Activated CD4-positive, alpha-beta T cell treated with anti-CD3 and anti-CD28 coated beads, Interleukin-10, Interleukin-2, amounts not matched to agents 100 ng/mL and 50 ng/mL, durations not matched to agents 16 hours and 8 hours (primary cell): ENCODE measurements around the gene PATE2.

Source experiments
- DNase-seq: peaks from one replicate; pipeline ENCODE4 v3.0.0-alpha.2; 2020

Gene PATE2

DNA sequence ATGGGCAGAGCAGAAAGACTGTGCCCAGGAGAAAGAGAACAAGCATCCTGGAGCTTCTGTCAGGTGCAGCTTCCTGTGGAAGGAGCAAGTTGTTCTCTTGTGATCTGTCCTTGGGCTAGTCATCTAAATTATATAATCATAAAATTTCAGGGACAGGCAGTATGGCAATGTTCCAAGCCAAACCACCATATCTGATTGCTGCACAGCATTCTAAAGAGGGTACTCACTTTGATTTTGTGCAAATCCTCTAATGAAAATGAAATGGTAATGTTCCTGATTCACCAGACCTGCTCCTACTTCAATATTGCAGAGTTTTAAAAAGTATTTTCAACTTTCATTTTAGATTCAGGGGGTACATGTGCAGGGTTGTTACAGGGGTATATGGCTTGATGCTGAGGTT lies at the start of gene PATE2:
PATE2 (minus strand) TSS at position 101 of the 400 bp plus-strand sequence; CDS start at position 46, 55 bp downstream.
- no peak for DNase-seq

DNA sequence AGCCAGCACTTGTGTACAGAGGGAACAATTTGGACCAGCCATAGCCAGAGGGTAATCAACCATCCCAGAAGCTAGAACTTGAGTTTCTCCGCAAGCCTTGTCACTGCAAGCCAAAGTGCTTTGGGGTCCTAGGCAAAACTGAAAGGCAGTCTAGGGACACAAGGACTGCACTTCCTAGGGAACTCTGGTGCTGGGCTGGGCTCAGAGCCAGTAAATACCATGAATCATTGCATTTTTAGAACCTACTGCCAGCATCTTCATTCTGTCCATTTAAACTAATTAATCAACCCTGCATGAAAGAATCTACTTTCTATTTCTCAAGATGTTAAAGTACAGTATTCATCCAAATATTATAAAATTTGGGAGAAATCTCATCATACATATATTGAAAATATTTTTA lies 29.3 kb upstream of the PATE2 start:
- no peak for DNase-seq

DNA sequence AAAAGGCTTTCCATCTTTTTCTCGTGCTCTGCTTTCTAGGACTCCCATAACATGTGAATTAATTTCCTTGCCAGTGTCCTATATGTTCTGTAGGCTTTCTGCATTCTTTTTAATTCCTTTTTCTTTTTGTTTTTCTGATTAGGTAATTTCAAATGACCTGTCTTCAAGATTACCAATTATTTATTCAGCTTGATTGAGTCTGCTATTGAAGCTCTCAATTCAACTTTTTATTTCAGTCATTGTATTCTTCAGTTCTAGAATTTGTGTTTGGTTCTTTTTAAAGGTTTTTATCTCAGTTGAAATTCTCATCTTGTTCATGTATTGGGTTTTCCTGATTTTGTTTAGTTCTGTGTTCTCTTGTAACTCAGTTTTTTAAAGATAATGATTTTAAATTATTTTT lies 23.8 kb upstream of the PATE2 start:
- DNase-seq = no peak

DNA sequence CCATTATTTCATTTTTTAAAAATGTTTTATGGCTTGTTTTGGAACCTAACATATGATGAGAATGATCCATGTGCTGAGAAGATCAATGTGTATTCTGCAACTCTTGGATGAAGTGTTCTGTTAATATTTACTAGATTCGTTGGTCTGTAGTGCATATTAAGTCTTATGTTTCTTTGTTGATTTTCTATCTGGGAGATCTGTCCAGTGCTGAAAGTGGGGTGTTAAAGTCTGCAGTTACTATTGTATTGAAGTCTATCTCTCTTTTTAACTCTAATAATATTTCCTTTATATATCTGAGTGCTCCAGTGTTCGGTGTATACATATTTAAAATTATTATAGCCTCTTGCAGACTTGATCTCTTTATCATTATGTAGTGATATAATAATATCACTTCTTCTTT lies 21.2 kb upstream of the PATE2 start:
- no peak for DNase-seq

DNA sequence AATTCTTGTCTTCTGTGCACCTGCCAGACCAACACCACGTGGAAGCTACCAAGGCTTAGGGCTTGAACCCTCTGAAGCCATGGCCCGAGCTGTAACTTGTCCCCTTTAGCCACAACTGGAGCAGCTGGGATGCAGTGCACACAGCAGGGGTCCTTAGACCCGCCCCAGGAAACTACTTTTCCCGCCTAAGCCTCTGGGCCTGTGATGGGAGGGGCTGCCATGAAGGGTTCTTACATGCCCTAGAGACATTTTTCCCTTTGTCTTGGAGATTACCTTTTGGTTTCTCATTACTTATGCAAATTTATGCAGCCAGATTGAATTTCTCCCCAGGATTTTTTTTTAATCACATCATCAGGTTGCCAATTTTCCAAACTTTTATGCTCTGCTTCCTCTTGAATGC lies 19.0 kb upstream of the PATE2 start:
- no peak for DNase-seq

DNA sequence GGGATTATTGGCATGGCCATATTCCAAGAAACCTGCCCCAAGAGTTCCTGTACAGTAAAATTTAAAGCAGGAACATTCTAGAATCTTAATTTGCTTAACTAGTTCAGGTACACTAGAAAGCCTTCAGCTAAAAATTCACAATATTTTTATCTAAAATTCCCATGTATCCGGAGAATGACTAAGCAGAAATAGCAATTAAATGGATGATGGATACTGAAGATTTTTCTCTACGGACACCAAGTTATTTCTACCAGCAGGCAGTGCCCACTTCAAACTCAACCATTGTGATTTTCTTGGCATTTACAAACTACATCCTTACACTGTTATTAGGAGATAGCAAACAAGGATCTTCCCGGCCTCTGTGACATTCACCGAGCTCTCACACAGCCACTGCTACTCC lies 12.2 kb upstream of the PATE2 start:
- no peak for DNase-seq

DNA sequence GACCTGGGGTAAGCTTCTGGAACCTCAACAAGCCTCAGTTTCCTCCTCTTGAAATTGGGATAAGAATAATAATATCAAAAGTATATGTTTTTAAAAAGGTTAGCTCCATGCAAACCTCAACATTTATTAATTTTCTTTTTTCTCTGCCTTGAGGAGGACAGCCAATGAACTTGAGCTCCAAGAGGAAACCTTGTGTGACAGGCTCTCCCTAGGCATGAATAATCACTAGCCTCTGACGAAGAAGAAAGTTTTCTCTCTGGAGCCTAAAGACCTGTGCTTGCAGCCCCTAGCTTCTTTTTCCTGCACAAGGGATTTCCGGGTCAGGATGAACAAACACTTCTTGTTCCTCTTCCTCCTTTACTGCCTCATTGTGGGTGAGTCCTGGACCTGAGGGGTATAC lies 9.2 kb upstream of the PATE2 start, which contains the start of gene PATE3:
PATE3 (plus strand) TSS at position 301 of the 400 bp plus-strand sequence; CDS start at position 326, 25 bp downstream.
- no peak for DNase-seq

DNA sequence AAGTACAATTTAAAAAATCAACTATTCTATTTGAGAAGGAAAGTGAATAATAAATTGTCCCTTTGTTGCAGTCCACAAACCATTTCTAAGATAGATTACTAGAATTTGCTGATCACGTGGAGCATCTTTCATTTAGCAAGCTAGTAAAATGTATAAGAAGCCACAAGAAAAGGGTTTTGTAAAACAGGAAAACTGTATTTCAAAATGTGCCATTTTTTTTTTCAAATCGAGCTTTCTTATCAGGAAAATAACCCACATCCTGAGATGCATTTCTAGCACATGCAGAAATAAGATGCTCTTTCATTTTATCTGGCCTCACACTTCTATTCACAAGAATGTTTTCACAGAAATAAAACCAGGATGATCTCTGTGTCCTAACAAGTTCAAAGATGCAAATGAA lies 6.0 kb upstream of the PATE2 start:
- no peak for DNase-seq

DNA sequence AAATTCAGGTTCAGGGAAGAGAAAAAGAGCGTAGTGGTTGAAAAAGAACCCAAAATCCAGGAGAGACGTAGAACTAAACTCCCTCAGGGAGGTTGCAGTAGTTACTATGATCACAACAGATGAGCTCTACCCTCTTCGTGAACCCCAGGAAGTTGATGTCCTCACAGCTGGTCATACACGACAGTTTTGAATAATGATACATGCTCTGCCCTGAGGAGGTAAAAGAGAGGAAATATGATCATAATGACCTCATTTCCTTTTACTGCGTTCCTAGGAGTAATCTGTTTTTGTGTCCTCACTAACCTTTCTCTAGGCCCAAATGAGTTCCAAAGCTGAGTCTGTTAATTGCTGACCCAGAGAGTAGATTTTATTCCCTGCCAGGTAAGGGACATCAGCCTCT lies 1.3 kb downstream of the PATE2 start:
- no peak for DNase-seq

DNA sequence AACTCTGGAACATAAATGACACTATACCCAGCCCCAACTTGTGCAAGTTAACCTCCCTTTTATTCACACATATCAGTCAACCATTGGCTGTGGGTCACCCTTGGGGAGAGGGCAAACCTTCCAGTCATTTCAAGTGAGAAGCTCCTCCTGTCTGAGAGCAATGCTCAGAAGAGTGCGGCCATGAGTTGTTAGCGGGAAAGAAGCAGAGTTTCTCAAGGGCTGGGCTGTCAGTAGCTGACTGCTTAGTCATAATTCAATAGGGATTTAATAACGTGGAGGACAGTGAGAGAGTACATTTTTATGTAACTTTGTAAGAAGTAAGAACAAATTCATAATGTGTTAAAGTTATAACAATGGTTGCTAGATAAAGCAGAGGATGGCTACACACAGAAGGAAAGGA lies 5.1 kb downstream of the PATE2 start:
- no peak for DNase-seq

DNA sequence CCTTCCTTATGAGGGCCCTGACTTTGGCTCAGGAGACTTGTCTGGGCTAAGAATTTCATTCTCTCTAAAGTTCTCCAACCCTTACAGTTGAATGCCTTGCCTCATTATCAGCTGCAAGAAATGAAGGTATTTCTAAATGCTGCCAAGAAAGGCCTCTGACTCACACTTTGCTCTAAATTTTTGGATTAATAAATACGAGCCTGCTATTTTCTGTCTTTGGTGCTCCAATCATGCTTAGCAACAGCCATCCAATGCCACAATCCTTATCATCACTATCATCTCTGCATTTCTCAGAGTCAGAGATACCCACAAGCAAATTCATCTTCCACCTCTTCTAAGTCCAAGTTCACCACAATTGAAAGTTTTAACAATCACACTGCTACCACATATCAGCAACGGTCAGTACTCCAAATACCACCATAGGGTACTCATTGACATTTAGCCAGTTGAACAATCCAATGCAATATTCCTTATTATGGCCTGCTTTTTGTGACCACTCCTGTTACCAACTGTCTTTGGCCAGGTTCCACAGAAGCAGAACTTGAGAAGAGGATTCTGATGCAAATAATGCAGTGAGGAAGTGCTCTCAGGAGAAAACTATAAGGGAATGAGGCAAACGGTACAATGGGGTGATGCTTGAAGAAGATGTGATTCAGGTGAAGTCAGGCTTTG lies 5.7 kb downstream of the PATE2 start:
- no peak for DNase-seq

DNA sequence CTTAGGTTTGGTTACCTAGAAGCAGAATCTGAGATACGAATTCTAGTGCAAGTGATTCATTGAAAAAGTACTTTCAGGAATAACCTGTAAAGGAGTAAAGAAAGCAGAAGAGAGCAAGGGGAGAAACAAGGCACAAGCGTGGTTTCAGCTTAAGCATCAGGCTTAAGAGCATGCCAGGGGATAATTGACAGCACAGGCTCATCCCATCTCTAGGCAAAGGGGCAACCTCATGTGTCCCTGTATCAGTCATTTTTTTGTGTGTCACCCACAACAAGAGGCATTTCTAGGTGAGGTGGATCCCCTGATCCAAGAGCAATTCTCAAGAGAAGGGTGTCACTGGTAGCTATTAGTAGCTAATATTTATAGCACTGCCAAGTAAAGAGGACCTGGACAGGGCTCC lies 8.0 kb downstream of the PATE2 start:
- no peak for DNase-seq

DNA sequence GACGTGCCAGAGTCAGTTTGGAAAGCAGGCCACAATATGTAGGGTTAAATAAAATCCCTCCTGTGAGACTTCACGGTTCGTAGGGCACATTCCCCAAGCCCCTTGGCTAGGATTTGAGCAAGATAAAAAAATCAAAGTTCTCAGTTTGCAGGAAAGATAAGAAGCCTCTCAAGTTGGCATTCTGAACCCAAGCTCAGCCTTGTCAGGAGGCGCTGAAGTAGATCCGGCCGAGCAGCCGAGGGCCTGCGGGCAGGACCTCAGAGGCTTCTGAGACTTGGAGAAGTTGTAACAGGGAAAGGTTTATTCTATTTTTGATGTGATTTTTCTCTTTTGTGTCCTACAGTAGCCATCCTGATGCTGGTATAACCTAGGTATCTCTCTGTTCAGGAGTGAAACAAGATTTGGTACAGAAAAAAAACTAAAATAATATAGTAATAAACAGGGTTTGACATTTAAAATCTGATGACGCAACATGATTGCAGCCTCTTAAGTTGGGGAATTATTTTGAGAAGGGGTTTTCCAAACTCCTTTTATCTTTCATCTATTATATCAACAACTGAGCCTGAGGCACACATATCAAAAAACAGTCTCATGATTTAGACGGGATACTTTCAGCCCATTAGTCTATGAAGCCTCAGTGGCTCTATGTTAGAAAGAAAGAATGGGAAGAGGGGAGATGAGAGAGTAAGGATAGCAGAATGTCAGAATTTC lies 10.1 kb downstream of the PATE2 start:
- DNase-seq = no peak

DNA sequence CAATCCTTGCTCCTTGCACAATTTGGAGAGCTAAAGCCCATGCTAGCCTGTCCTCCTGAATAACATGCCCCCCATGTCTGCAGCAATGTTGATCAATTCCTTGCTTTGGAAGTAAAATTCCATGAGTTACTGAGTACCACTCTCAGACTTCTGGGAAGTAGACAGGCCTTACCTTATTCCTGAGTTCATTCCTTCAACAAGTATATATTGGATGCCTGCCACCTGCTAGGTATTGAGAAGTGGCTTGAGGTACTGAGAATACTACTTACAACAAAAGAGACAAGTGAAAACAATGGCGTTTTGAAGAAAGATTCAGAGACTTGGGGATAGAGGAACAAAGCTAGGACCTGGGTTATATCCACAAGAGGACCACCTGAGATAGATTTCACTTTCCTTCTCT lies 12.4 kb downstream of the PATE2 start:
- DNase-seq = no peak

DNA sequence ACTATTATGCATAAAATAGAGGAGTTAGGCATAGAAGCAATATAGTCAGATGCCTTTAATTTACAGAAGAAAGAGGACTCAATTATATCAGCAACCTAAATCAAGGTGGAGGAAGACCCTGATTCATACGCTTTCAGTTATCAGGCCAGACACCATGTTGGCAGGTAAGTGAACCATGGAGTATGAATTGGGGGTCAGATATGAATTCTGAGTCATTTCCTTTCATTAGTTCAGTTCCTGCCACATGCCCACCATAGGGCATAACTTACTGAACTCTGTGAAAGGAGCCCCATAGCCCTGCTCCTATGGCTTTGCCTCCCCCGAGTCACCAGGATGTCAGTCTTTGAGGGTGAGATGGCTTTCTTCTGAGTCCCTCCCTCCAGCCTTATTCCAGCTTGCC lies 15.1 kb downstream of the PATE2 start:
- DNase-seq = no peak

DNA sequence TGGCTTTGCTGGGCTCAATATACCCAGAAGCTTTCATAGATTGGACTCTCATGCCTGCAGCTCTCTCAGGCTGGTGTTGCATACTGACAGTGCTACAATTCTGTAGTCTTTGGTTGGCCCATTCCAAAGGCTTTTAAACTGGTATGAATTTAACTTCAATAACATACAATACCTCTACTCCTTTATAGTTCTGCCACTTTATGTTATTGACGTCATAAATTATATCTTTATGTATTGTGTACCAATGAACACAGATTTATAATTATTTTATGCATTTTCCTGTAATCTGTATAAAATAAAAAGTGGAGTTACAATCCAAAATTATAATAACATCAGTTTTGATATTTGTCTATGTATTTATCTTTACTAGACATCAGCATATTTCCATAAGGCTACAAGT lies 16.2 kb downstream of the PATE2 start:
- no peak for DNase-seq

DNA sequence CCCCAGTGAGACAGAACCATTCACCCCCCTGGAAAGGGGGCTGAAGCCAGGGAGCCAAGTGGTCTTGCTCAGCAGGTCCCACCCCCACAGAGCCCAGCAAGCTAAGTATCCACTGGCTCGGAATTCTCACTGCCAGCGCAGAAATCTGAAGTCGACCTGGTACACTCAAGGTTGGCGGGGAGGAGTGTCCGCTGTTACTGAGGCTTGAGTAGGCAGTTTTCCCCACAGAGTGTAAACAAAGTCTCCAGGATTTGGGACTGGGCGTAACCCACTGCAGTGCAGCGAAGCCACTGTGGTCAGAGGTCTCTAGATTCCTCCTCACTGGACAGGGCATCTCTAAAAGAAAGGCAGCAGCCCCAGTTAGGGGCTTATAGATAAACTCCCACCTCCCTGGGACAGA lies 22.6 kb downstream of the PATE2 start:
- no peak for DNase-seq

DNA sequence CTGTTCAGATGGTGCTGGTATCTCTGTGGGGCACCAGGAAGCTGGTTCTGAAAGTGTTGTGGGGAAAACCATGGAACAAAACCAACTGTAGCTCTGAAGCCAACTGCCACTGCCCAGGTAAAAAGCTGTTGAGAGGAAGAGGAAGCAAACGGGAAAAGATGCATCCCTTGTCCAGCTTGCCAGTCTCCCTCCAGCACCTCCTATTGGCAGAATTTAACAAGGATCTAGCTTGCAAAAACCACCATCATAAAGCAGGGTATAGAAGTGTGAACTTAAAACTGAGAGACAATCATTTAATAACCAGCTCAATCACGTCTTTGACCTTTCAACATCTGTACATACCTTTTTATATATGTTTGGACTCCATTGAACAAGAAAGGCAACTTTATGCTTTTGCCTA lies 28.0 kb downstream of the PATE2 start:
- no peak for DNase-seq

DNA sequence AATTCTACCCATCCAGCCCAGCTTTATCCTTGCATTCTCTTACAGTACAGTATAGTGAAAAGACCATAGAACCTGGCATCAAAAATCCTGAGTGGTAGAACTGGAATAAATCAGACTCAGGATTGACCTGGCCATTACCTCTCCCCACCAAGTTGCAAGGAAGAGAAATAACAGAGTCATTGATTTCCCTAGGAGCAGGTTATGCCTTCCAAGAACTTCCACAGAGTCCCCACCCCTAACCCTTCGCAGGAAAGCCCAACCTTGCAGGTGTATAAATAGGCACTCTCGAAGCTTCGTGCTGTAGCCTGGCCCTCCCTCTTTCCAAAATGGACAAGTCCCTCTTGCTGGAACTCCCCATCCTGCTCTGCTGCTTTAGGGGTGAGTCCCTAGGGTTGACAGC lies 32.6 kb downstream of the PATE2 start, which contains the start of gene PATE1:
PATE1 (plus strand) TSS at position 301 of the 400 bp plus-strand sequence; CDS start at position 327, 26 bp downstream.
- DNase-seq = no peak

DNA sequence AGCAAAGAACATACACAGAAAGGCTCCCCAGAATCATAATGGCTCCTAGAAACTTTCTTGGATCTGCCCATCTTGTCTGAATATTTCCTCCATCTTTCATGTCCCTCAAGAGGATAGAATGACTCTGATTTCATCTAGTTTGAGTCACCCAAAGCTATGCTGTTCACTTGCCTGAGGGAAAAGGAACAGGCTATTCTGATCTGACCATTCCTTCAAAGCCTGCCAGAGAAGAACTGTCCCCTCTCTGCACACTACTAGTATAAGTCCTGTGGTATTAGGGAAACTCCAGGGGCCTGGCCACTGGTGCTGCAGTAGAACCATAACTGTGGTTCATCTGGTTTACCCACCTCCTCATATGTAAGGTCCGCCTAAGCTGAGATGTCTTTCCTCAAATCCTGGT lies 34.9 kb downstream of the PATE2 start:
- no peak for DNase-seq

DNA sequence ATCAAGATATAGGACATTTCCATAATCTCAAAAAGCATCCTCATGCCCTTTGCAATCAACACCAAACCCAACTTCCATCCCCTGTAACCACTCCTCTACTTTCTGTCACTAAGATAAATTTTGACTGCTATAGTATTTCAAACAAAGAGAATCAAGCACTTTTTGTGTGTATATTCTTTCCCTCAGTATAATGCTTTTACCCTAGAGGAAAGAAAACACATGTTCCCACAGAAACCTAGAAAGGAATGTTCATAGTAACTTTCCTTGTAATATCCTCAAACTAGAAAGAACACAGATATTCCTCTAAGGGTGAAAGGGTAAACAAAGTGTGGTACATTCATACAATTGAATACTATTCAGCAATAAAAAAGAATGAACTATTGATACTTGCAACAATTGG lies 38.0 kb downstream of the PATE2 start:
- no peak for DNase-seq

DNA sequence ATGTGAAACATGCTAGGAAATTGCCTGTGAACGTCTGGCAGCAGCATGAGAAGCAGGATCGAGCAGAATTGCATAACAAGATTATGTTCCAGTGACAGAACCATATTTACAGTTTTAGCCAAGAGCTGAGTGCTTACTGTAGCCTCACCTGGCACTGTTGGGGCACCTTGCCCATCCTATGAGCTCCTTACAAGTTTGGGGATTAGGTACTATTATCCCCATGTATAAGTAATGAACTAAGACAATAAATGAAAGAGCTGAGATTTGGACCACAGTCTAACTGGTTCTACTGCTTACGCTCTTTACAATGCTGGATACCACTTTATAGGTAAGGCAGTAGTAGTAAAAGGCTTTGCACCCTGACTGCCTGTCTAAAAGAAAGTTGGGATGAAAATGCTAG lies 49.7 kb downstream of the PATE2 start:
- DNase-seq = no peak
